Suppressor macrophage (primary cell): Measurements from ENCODE around the gene ZNF121.
"Not testable (repeated sequence)": the region's sequence is repeated elsewhere in the genome, so short reads cannot be mapped to it uniquely, and the experiment has no call there.

Experiments used
- DNase-seq, 4 experiments: peaks; one replicate each; pipeline ENCODE4 v3.0.0-alpha.2; 2020 to 2022
- total RNA-seq, 17 experiments: gene quantifications; one replicate each; lab custom pipeline; 2026; ENCODE audit warnings: mixed read lengths in 6 of 17, inconsistent platforms in 3 of 17; lab: John Stamatoyannopoulos, UW

ZNF121 gene
- total RNA-seq, result 12.9 to 96.2 (median 46.1) reads per million in 17 experiments

DNA sequence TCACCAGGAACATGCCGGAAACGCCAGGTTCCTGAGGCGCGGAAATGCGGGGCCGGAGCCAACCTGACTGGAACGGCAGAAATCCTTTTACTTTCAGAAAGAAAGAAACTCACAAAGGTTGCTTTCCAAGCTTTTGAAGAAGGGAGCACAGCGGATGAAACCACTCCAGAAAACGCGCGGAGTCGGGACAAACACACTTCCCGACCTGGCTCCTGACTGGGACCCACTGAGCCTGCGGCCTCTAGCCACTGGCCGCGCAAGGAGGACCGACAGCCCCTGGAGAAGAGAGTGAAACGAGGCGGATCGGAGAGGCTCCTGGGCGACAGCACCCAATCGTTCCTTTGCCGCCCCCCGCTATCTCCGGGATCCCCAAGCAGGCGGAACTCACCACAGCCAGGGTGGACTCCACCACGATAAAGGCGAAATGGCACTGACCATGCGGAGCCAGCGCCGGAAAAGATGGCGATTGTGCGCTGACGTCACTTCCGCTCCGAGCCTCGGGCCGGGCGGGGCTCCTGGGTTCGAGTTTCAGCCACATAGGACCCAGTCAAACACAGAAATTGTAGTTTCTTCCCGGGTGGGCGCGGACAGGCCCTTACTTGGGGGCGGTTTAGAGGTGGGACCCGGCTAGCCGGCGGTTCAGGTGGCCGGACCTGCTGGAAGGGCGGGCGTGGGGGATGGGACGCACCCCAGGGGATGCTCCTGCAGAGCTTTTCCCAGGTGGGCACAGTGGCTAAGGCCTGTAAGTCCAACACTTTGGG, at the start of gene ZNF121:
TSS of gene ZNF121 (minus strand) at position 432 of the 761 bp plus-strand sequence. CDS start 16,407 bp downstream, outside the sequence.
- DNase-seq, result peak; percentile 89 to 94 (median 92)

DNA sequence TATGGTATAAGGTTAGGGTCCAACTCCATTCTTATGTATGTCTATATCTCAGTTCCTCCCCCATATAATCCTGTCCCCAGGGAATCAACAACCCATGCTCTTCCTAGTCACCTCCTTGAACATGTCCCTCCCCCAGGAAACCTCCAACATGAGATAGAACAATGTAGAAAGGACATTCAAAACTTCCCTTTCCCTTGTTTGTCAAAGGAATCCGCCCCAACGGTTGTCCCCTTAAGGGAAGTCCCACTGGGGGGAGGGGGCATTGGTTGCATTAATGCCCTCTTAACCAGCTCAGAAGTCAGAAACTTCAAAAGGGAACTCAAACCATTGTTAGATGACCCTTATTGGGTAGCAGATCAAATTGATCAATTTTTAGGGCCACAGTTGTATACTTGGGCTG, 43.6 kb upstream of the ZNF121 start:
- DNase-seq, result peak in 3 of 4 experiments; percentile 13 to 51 (median 20)

DNA sequence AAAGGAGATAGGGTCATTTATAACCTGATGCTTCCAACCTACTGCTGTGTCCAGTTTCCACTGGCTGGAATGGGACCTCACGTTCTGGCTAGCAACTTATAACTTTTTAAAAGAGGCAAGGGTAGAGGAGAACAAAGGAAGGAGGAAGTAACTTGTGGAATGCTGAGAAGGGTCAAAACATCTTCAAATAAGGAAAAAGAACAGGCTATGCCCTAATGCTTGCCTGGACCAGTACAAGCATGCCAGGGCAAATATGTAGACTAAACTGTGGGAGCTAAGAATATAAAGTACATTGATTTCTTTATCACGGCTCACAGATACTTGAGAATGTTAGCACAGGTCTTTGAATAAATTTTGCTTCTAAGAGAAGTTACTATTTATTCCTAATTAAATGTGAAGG, 38.2 kb upstream of the ZNF121 start:
- DNase-seq, result peak; percentile 8 to 44 (median 14)

- DNase-seq, result peak; percentile 92 to 95 (median 94)
Observed at GRCh38 chr19:9621156-9622037, 37.1 kb upstream of the ZNF121 start, which contains the start of gene ZNF561. ZNF561 (minus strand) TSS chr19:9621232; CDS start chr19:9619456, 1,776 bp downstream.

DNA sequence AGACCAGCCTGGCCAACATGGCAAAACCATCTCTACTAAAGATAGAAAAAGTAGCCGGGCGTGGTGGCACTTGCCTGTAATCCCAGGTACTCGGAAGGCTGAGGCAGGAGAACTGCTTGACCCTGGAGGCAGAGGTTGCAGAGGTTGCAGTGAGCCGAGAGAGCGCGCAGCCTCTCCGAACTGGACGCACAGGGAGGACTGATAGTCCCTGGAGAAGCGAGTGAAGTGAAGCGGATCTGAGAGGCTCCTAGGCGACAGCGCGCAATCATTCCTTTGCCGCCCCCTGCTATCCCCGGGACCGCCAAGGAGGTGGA, 36.5 kb upstream of the ZNF121 start:
- DNase-seq, result no peak

DNA sequence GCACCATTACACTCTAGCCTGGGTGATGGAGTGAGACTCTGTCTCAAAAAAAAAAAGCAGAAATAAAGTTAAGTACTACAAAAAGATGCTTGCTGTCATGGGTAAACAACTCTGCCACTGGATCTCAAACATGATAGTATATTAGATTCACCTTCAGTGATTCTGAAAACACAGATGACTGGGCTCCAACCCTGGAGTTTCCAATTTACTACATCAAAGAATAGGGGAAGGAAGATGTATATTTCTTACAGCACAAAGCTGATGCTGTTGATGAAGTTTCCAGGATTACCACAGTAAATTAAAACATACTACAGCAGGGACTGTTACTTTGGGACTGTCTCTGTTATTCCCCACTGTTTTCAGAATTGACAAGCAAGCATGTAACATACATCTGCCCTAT, 31.5 kb upstream of the ZNF121 start:
- no peak for DNase-seq

DNA sequence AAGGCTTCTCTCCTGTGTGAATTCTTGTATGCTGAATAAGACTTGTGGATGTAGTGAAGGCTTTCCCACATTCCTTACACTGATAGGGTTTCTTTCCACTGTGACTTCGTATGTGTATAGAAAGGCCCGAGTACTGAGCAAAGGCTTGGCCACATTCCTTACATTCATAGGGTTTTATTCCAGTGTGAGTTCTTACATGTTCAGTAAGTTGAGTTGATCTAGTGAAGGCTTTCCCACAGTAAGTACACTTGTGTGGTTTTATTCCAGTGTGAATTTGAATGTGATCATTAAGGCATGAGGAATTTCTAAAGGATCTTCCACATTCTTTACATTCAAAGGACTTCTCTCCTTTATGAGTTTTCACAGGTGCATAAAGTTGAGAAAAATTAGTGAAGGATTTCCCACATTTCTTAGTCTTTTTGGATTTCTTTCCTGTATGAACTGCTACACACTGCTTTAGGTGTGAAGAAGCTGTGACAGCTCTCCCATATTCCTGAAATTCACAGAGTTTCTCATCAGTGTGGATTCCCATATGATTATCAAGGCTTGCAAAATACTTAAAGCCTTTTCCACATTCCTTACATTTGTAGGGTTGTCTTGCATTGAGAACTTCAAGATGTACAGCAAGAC, 26.3 kb upstream of the ZNF121 start:
- no peak for DNase-seq

DNA sequence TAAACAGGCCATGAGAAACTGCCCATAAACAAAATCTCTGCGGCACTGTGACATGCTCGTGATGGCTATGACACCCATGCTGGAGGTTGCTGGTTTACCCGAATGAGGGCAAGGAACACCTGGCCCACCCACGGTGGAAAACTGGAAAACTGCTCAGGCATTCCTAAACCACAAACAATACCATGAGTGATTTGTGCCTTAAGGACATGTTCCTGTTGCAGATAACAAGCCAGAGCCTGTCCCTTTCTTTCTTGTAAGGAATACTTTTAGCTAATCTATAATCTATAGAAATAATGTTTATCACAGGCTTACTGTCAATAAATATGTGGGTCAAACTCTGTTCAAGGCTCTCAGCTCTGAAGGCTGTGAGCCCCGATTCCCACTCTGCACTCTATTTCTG, 24.6 kb upstream of the ZNF121 start:
- DNase-seq, result no peak

GRCh38 chr19:9597027-9597426, 12.7 kb upstream of the ZNF121 start:
- no peak for DNase-seq

GRCh38 chr19:9586764-9587163, 2.5 kb upstream of the ZNF121 start:
- DNase-seq, result peak; percentile 72 to 79 (median 77)

DNA sequence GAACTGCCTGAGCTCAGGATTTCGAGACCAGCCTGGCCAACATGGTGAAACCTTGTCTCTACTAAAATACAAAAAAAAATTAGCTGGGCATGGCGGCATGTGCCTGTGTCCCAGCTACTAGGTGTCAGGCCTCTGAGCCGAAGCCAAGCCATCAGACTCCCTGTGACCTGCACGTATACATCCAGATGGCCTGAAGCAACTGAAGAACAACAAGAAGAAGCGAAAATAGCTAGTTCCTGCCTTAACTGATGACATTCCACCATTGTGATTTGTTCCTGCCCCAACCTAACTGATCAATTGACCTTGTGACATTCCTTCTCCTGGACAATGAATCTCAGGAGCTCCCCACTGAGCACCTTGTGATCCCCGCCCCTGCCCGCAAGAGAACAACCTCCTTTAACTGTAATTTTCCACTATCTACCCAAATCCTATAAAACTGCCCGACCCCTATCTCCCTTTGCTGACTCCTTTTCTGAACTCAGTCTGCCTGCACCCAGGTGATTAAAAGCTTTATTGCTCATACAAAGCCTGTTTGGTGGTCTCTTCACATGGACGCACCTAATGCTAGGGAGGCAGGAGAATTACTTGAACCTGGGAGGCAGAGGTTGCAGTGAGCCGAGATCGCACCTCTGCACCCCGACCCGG, 2.1 kb downstream of the ZNF121 start:
- DNase-seq, result not testable (repeated sequence)

- DNase-seq, result no peak
Observed at GRCh38 chr19:9580728-9581127, 3.6 kb downstream of the ZNF121 start.

GRCh38 chr19:9570255-9570654, 14.0 kb downstream of the ZNF121 start:
- no peak for DNase-seq

GRCh38 chr19:9566729-9567128, 17.6 kb downstream of the ZNF121 start:
- DNase-seq, result no peak

DNA sequence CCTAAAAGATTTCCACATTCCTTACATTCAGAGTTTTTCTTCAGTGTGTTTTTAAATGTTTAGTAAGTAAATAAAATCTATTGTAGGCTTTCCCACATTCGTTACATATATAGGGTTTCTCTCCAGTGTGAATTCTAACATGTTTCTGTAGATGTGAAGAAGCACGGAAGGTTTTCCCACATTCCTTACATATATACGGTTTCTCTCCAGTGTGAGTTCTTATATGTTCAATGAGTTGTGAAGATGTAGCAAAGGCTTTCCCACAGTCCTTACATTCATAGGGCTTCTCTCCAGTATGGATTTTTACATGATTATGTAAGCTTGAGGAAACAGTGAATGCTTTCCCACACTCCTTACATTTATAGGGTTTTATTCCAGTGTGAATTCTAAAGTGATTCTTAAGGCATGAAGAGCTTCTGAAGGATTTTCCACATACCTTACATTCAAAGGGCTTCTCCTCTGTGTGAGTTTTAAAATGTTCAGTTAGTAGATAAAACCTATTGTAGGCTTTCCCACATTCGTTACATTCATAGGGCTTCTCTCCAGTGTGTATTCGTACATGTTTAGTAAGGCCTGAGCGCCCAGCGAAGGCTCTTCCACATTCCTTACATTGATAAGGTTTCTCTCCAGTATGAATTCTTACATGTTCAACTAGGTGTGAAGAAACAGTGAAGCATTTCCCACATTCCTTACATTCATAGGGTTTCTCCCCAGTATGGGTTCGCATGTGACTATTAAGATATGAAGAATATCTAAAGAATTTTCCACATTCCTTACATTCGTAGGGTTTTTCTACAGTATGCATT, 18.2 kb downstream of the ZNF121 start:
- peak in 2 of 4 experiments; percentile 12 to 19 for DNase-seq

- DNase-seq, result no peak
Observed at GRCh38 chr19:9552536-9553274, 31.6 kb downstream of the ZNF121 start.

DNA sequence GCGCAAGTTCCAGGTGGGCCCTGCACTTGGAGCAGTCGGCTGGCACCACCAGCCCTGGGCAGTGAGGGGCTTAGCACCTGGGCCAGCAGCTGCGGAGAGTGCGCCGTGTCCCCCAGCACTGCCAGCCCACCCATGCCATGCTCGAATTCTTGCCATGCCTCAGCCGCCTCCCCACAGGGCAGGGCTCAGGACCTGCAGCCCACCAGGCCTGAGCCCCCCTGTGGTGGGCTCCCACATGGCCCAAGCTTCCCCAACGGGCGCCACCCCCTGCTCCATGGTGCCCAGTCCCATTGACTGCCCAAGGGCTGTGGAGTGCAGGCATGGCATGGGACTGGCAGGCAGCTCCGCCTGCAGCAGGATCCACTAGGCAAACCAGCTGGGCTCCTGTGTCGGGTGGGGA, 36.4 kb downstream of the ZNF121 start:
- DNase-seq, result no peak

GRCh38 chr19:9541281-9541680, 43.0 kb downstream of the ZNF121 start:
- DNase-seq, result not testable (repeated sequence)

DNA sequence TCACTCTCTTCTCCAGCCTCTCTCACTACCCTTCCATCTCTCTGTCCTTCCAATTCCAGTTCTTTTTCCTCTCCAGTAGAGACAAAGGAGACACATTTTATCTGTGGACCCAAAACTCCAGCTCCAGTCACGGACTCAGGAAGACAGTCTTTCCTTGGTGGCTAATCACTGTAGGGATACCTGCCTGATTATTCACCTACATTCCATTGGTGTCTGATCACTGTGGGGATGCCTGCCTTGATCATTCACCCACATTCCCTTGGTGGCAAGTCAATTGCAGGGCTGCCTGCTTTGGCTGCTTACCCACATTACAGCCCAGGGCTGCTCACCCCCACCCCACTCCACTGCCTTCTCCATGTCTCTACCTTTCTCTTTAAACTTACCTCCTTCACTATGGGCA, 44.4 kb downstream of the ZNF121 start:
- not testable (repeated sequence) for DNase-seq

DNA sequence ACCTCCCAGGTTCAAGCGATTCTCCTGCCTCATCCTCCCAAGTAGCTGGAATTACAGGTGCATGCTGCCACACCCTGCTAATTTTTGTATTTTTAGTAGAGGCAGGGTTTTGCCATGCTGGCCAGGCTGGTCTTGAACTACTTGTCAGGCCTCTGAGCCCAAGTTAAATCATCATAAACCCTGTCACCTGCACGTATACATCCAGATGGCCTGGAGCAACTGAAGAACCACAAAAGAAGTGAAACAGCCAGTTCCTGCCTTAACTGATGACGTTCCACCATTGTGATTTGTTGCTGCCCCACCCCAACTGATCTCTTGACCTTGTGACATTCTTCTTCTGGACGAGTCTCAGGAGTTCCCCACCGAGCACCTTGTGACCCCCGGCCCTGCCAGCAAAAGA, 45.1 kb downstream of the ZNF121 start:
- not testable (repeated sequence) for DNase-seq
